Astrocyte of the cerebellum (primary cell): ENCODE results near the gene DDX39A.

Experiments used
- DNase-seq: peaks from one replicate; pipeline ENCODE4 v3.0.0-alpha.2; 2011; ENCODE audit warnings: low read depth
- H3K4me3 ChIP-seq: 2 replicates; pipeline ENCODE4 v1.5.1; 2011; ENCODE audit warnings: mild to moderate bottlenecking, low read depth, low read length, moderate library complexity
- CTCF ChIP-seq: IDR thresholded peaks from 2 replicates; pipeline ENCODE4 v1.5.1; 2012; ENCODE audit warnings: low read length, low read depth, moderate library complexity, mild to moderate bottlenecking; ENCODE audit errors: missing control alignments
- in situ Hi-C: cut with HindIII; loops from 2 replicates; pipeline ENCODE4 v1.10.0; 2017; ENCODE audit warnings: low sequenced_read_pairs

DDX39A gene

GRCh38 chr19:14418856-14419105, 360 bp downstream of the DDX39A start:
- no peak for DNase-seq
- H3K4me3 ChIP-seq: peak overlapping the region; percentile 66
- no peak for TF ChIP-seq CTCF
- in situ Hi-C loops: loop anchor here (25.0 kb wide), 1 partner anchor 94 kb away; the partner anchor contains the start of gene DNAJB1

- no peak overlapping the region for H3K4me3 ChIP-seq
These were observed 2.3 kb downstream of the DDX39A start for GRCh38 chr19:14416817-14417231.

GRCh38 chr19:14414926-14415690, 4.0 kb downstream of the DDX39A start:
- TF ChIP-seq CTCF: no peak
- in situ Hi-C loops: loop anchor here (5.0 to 25.0 kb wide), 2 partner anchors 97 to 278 kb away; partner anchors contain the start of genes ASF1B and DNAJB1
- no peak overlapping the region for H3K4me3 ChIP-seq
- no peak for DNase-seq

More at GRCh38 chr19:14416817-14417231, 2.3 kb downstream of the DDX39A start:
- in situ Hi-C loops: loop anchor here (25.0 kb wide), 1 partner anchor 95 kb away; the partner anchor contains the start of gene DNAJB1
- DNase-seq: no peak
- no peak for TF ChIP-seq CTCF

- H3K4me3 ChIP-seq: no peak overlapping the region
- peak; percentile 59 for DNase-seq
- no peak for TF ChIP-seq CTCF
- in situ Hi-C loops: loop anchor here (5.0 to 25.0 kb wide), 2 partner anchors 99 to 276 kb away; partner anchors contain the start of genes ASF1B and DNAJB1
These were observed 5.4 kb downstream of the DDX39A start for GRCh38 chr19:14413693-14414181.

- DNase-seq: no peak
- in situ Hi-C loops: loop anchor here (5.0 to 25.0 kb wide), 2 partner anchors 99 to 276 kb away; partner anchors contain the start of genes ASF1B and DNAJB1
- no peak for TF ChIP-seq CTCF
- no peak overlapping the region for H3K4me3 ChIP-seq
These were observed 6.0 kb downstream of the DDX39A start for GRCh38 chr19:14412996-14413692.

GRCh38 chr19:14412324-14412995, 6.7 kb downstream of the DDX39A start:
- no peak overlapping the region for H3K4me3 ChIP-seq
- DNase-seq: no peak
- in situ Hi-C loops: loop anchor here (5.0 to 25.0 kb wide), 2 partner anchors 100 to 275 kb away; partner anchors contain the start of genes ASF1B and DNAJB1
- no peak for TF ChIP-seq CTCF
